HL-60 (cell line): ENCODE measurements around the gene PAIP1.

ENCODE experiments used
- GABPA ChIP-seq: IDR thresholded peaks from 2 replicates; pipeline ENCODE4 v1.6.1; 2012; ENCODE audit warnings: low read depth
- POLR2AphosphoS5 ChIP-seq: IDR thresholded peaks from 2 replicates; pipeline ENCODE4 v1.6.1; 2012; ENCODE audit warnings: low read depth
- SPI1 ChIP-seq: IDR thresholded peaks from 2 replicates; pipeline ENCODE4 v1.6.1; 2012; ENCODE audit warnings: low read depth, mild to moderate bottlenecking, borderline replicate concordance
- TF ChIP-seq, protein P1 (sequence below): IDR thresholded peaks from one replicate; pipeline ENCODE4 v1.5.1; 2011; ENCODE audit warnings: low read length, control low read depth, inconsistent platforms; ENCODE audit not compliant: insufficient read depth
- TF ChIP-seq, protein P2 (sequence below): IDR thresholded peaks from 2 replicates; pipeline ENCODE4 v1.6.1; 2012; ENCODE audit warnings: low read depth; ENCODE audit not compliant: insufficient replicate concordance

DNA sequence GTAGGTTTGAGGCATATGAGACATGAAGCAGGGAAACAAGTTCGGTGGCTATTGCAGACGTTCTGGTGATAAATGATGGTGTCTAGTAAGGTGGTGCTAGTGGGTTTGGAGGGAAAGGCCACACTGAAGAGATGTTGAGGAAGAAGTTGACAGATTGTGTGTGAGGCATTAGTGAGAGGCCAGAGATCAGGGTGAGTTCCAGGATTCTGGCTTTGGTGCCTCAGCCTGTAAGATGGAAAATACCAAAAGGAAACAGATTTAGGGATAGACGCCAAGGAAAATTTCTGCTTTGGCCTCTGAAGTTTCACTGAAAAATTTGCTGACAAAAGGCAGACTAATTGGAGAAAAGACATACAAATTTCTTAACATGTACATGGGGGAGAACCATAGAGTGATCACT lies 6.4 kb upstream of the PAIP1 start:
- TF ChIP-seq, protein P1, sequence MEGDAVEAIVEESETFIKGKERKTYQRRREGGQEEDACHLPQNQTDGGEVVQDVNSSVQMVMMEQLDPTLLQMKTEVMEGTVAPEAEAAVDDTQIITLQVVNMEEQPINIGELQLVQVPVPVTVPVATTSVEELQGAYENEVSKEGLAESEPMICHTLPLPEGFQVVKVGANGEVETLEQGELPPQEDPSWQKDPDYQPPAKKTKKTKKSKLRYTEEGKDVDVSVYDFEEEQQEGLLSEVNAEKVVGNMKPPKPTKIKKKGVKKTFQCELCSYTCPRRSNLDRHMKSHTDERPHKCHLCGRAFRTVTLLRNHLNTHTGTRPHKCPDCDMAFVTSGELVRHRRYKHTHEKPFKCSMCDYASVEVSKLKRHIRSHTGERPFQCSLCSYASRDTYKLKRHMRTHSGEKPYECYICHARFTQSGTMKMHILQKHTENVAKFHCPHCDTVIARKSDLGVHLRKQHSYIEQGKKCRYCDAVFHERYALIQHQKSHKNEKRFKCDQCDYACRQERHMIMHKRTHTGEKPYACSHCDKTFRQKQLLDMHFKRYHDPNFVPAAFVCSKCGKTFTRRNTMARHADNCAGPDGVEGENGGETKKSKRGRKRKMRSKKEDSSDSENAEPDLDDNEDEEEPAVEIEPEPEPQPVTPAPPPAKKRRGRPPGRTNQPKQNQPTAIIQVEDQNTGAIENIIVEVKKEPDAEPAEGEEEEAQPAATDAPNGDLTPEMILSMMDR: no peak
- TF ChIP-seq POLR2AphosphoS5 (no peak), SPI1 (no peak), GABPA (no peak)
- TF ChIP-seq, protein P2, sequence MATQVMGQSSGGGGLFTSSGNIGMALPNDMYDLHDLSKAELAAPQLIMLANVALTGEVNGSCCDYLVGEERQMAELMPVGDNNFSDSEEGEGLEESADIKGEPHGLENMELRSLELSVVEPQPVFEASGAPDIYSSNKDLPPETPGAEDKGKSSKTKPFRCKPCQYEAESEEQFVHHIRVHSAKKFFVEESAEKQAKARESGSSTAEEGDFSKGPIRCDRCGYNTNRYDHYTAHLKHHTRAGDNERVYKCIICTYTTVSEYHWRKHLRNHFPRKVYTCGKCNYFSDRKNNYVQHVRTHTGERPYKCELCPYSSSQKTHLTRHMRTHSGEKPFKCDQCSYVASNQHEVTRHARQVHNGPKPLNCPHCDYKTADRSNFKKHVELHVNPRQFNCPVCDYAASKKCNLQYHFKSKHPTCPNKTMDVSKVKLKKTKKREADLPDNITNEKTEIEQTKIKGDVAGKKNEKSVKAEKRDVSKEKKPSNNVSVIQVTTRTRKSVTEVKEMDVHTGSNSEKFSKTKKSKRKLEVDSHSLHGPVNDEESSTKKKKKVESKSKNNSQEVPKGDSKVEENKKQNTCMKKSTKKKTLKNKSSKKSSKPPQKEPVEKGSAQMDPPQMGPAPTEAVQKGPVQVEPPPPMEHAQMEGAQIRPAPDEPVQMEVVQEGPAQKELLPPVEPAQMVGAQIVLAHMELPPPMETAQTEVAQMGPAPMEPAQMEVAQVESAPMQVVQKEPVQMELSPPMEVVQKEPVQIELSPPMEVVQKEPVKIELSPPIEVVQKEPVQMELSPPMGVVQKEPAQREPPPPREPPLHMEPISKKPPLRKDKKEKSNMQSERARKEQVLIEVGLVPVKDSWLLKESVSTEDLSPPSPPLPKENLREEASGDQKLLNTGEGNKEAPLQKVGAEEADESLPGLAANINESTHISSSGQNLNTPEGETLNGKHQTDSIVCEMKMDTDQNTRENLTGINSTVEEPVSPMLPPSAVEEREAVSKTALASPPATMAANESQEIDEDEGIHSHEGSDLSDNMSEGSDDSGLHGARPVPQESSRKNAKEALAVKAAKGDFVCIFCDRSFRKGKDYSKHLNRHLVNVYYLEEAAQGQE: no peak
